Chondrocyte (in vitro differentiated cells): ENCODE measurements around the gene ATXN3L. TPM values are rescaled to one million over a fixed set of nuclear protein-coding genes. Genes with fewer than 3 reads are reported as not detected.

Source experiments
- DNase-seq: peaks from one replicate; pipeline ENCODE4 v3.0.0; 2021; ENCODE audit warnings: mixed read lengths, low spot score
- H3K27ac Mint-ChIP-seq: one replicate; pipeline ENCODE4 v1.8.0; 2021; ENCODE audit warnings: mild to moderate bottlenecking, moderate library complexity, mixed read lengths; ENCODE audit not compliant: unreplicated experiment
- H3K27me3 Mint-ChIP-seq: 2 replicates; pipeline ENCODE4 v1.8.0; 2021; ENCODE audit warnings: low read depth, mixed read lengths
- H3K36me3 Mint-ChIP-seq: 2 replicates; pipeline ENCODE4 v1.8.0; 2021; ENCODE audit warnings: low read depth, mixed read lengths
- H3K4me1 Mint-ChIP-seq: 2 replicates; pipeline ENCODE4 v1.8.0; 2021; ENCODE audit warnings: low read depth, mild to moderate bottlenecking, mixed read lengths
- H3K4me3 Mint-ChIP-seq: one replicate; pipeline ENCODE4 v1.8.0; 2021; ENCODE audit warnings: mild to moderate bottlenecking, moderate library complexity, mixed read lengths; ENCODE audit not compliant: unreplicated experiment
- H3K9me3 Mint-ChIP-seq: 2 replicates; pipeline ENCODE4 v1.8.0; 2021; ENCODE audit warnings: low read depth, mixed read lengths
- total RNA-seq: library from RNA; stranded (reverse); gene quantifications from 3 replicates; pipeline ENCODE4 v1.2.1, GENCODE V29; 2021
- TF ChIP-seq, protein P1 (sequence below): fragments of 200-600 bp; sonication (generic); IDR thresholded peaks from 2 replicates; pipeline ENCODE4 v1.5.0; 2021; ENCODE audit warnings: antibody characterized with exemption, mild to moderate bottlenecking, moderate library complexity

Gene ATXN3L
- total RNA-seq, 1 donor from 2014 or later = not detected

DNA sequence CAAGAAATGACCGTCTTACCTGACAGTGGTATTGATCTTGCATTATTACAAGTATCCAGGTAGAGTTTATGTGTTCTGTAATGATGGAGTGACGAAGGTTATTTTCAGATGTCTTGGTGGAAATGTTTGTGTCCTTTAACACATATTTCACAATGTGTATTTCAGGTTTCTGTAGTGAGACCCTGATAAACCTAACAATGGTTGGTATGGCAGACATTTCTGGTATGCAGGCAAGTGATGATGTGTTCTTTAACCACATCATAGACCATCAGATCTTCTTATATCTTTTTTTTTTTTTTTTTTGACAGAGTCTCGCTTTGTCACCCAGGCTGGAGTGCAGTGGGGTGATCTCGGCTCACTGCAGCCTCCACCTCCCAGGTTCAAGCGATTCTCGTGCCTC lies 14.6 kb upstream of the ATXN3L start:
- no peaks in the 10 kb centered on the region for H3K36me3 Mint-ChIP-seq
- peaks cover 10% of the 10 kb centered on the region for H3K9me3 Mint-ChIP-seq
- no peak overlapping the region for H3K27ac Mint-ChIP-seq
- H3K4me1 Mint-ChIP-seq = peaks cover 8% of the 10 kb centered on the region
- H3K27me3 Mint-ChIP-seq = no peaks in the 10 kb centered on the region
- H3K4me3 Mint-ChIP-seq = no peak overlapping the region
- TF ChIP-seq, protein P1, sequence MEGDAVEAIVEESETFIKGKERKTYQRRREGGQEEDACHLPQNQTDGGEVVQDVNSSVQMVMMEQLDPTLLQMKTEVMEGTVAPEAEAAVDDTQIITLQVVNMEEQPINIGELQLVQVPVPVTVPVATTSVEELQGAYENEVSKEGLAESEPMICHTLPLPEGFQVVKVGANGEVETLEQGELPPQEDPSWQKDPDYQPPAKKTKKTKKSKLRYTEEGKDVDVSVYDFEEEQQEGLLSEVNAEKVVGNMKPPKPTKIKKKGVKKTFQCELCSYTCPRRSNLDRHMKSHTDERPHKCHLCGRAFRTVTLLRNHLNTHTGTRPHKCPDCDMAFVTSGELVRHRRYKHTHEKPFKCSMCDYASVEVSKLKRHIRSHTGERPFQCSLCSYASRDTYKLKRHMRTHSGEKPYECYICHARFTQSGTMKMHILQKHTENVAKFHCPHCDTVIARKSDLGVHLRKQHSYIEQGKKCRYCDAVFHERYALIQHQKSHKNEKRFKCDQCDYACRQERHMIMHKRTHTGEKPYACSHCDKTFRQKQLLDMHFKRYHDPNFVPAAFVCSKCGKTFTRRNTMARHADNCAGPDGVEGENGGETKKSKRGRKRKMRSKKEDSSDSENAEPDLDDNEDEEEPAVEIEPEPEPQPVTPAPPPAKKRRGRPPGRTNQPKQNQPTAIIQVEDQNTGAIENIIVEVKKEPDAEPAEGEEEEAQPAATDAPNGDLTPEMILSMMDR = no peak
- DNase-seq = no peak

- DNase-seq = no peak
- no peak overlapping the region for H3K4me3 Mint-ChIP-seq
- H3K27me3 Mint-ChIP-seq = no peaks in the 10 kb centered on the region
- H3K27ac Mint-ChIP-seq = no peak overlapping the region
- TF ChIP-seq, protein P1 = no peak
- H3K4me1 Mint-ChIP-seq = no peaks in the 10 kb centered on the region
- H3K9me3 Mint-ChIP-seq = peaks cover 8% of the 10 kb centered on the region
- no peaks in the 10 kb centered on the region for H3K36me3 Mint-ChIP-seq
Observed at GRCh38 chrX:13330446-13330845, 10.6 kb upstream of the ATXN3L start.

DNA sequence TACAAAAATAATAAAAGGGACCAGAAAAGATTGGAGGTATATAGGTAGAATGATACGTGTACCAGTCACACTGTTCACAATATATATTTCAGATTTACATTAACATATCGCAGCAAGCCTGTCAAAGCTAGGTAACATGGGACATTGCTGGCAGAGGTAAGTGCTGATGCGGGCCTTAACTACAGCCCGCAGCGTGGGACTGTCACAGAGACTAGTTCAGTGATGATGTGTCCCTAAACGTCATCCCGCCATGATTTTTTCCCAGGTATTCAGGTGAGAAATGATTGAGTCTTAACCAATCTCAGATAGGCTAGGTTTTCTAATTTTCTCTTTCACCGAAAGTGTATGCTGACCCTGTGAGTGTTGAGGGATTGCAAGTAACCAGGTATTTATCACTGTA lies 7.8 kb upstream of the ATXN3L start:
- Mint-ChIP-seq H3K4me1 (no peaks in the 10 kb centered on the region), H3K36me3 (no peaks in the 10 kb centered on the region)
- TF ChIP-seq, protein P1 = no peak

GRCh38 chrX:13323241-13323640 lies 3.4 kb upstream of the ATXN3L start:
- H3K36me3 Mint-ChIP-seq = no peaks in the 10 kb centered on the region
- H3K4me1 Mint-ChIP-seq = no peaks in the 10 kb centered on the region
- H3K9me3 Mint-ChIP-seq = peaks cover 14% of the 10 kb centered on the region
- no peaks in the 10 kb centered on the region for H3K27me3 Mint-ChIP-seq
- no peak overlapping the region for H3K27ac Mint-ChIP-seq
- no peak for DNase-seq
- H3K4me3 Mint-ChIP-seq = no peak overlapping the region
- TF ChIP-seq, protein P1 = no peak

More for the DNA sequence above, 7.8 kb upstream of the ATXN3L start:
- Mint-ChIP-seq H3K27me3 (no peaks in the 10 kb centered on the region), H3K27ac (no peak overlapping the region), H3K9me3 (peaks cover 3% of the 10 kb centered on the region), H3K4me3 (no peak overlapping the region)
- DNase-seq = no peak

DNA sequence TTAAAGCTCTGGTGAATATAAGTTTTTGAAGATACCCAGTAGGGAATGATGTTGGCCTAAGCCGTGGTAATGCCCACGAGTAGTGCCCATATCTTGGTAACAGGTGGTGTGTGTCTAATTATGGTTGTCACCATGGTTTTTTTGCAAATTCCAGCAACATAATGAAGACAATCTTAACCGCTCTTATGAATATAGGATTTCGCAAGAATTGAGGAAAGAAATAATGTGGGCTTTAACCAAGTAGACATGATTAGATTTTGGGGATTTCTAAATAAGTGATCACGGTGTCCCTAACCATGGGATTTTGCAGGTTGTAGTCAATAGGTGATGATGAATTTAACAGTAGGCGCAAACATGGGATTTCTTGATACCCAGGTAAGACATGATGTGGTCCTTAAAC lies 2.5 kb downstream of the ATXN3L start:
- Mint-ChIP-seq H3K4me1 (no peaks in the 10 kb centered on the region), H3K4me3 (no peak overlapping the region), H3K36me3 (no peaks in the 10 kb centered on the region), H3K27me3 (no peaks in the 10 kb centered on the region), H3K9me3 (peaks cover 23% of the 10 kb centered on the region), H3K27ac (no peak overlapping the region)
- no peak for DNase-seq
- TF ChIP-seq, protein P1 = no peak
